SHP77 treated with DMSO at 0.1 percent for 48 hours (cell line): ENCODE results near the gene MCF2L.

ENCODE experiments used
- DNase-seq: peaks from one replicate; lab custom pipeline; 2025; lab: John Stamatoyannopoulos, UW

Gene MCF2L

DNA sequence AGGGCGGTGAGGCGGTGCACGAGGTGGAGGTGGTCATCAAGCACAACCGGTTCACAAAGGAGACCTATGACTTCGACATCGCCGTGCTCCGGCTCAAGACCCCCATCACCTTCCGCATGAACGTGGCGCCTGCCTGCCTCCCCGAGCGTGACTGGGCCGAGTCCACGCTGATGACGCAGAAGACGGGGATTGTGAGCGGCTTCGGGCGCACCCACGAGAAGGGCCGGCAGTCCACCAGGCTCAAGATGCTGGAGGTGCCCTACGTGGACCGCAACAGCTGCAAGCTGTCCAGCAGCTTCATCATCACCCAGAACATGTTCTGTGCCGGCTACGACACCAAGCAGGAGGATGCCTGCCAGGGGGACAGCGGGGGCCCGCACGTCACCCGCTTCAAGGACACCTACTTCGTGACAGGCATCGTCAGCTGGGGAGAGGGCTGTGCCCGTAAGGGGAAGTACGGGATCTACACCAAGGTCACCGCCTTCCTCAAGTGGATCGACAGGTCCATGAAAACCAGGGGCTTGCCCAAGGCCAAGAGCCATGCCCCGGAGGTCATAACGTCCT lies 180.0 kb downstream of the MCF2L start:
- DNase-seq: no peak
